ENCODE data around the gene PIP5K1C.

- TF ChIP-seq POLR2AphosphoS5 (IDR thresholded peaks at IDR 0.05) = no peak
- no peak for TF ChIP-seq CTCF (IDR thresholded peaks at IDR 0.05)
These were observed 63.3 kb downstream of the PIP5K1C start for GRCh38 chr19:3636962-3637361.
